H1 (cell line): Measurements from ENCODE around the gene ANO6. TPM values are rescaled to one million over a fixed set of nuclear protein-coding genes. Genes with fewer than 3 reads are reported as not detected.

Experiments
- ASH2L ChIP-seq: fragments of 200-600, 300-600 bp; sonication (generic); IDR thresholded peaks from one replicate; pipeline ENCODE4 v1.7.1; 2017; ENCODE audit warnings: low read length
- CBX5 ChIP-seq: fragments of 300-800, 300-1000 bp; sonication (generic); IDR thresholded peaks from 2 replicates; pipeline ENCODE4 v1.7.1; 2016; ENCODE audit warnings: antibody characterized with exemption, low read length, low read depth
- CEBPB ChIP-seq: IDR thresholded peaks from 2 replicates; pipeline ENCODE4 v1.6.1; 2012; ENCODE audit warnings: low read depth, low read length
- CTBP2 ChIP-seq: IDR thresholded peaks from 2 replicates; pipeline ENCODE4 v1.7.0; 2011; ENCODE audit warnings: borderline replicate concordance, mild to moderate bottlenecking, moderate library complexity, mixed read lengths, low read length; ENCODE audit not compliant: insufficient read depth, insufficient read length
- GABPA ChIP-seq: IDR thresholded peaks from 2 replicates; pipeline ENCODE4 v1.6.1; 2011; ENCODE audit warnings: mild to moderate bottlenecking, low read length, moderate library complexity, borderline replicate concordance; ENCODE audit not compliant: insufficient read depth
- HDAC2 ChIP-seq, 2 experiments: fragments of 300-600 bp in 1 of 2; sonication (generic) in 1 of 2; IDR thresholded peaks; 2 replicates each; pipeline ENCODE4 v1.6.1; 2011 to 2012; ENCODE audit warnings: low read depth in 2 of 2, low read length in 2 of 2, mild to moderate bottlenecking in 2 of 2, moderate library complexity in 2 of 2, borderline replicate concordance in 1 of 2, inconsistent platforms in 1 of 2
- HDAC6 ChIP-seq: IDR thresholded peaks from one replicate; pipeline ENCODE4 v1.7.1; 2012; ENCODE audit warnings: low read depth, mild to moderate bottlenecking, inconsistent platforms, low read length, moderate library complexity
- JUND ChIP-seq: IDR thresholded peaks from 2 replicates; pipeline ENCODE4 v1.6.1; 2011; ENCODE audit warnings: mild to moderate bottlenecking, improper control_type of control experiment, low read length
- KDM4A ChIP-seq: IDR thresholded peaks from one replicate; pipeline ENCODE4 v1.7.1; 2012; ENCODE audit warnings: low read depth, mild to moderate bottlenecking, moderate library complexity, low read length, inconsistent platforms; ENCODE audit not compliant: severe bottlenecking
- MAFK ChIP-seq: IDR thresholded peaks from 2 replicates; pipeline ENCODE4 v1.6.1; 2012; ENCODE audit warnings: low read depth, mild to moderate bottlenecking, improper control_type of control experiment, low read length
- RAD21 ChIP-seq, 2 experiments: IDR thresholded peaks in 1 of 2; conservative IDR thresholded peaks in 1 of 2; 2 replicates each; pipeline ENCODE4 v1.6.1; 2011; ENCODE audit warnings: low read depth in 2 of 2, low read length in 2 of 2, improper control_type of control experiment in 1 of 2, inconsistent platforms in 1 of 2, mild to moderate bottlenecking in 1 of 2, moderate library complexity in 1 of 2
- RBBP5 ChIP-seq: IDR thresholded peaks from 2 replicates; pipeline ENCODE4 v1.7.1; 2012; ENCODE audit warnings: low read depth, mild to moderate bottlenecking, inconsistent platforms, low read length, moderate library complexity, borderline replicate concordance
- RNF2 ChIP-seq: fragments of 200-900, 300-1000 bp; sonication (generic); IDR thresholded peaks from 2 replicates; pipeline ENCODE4 v1.7.1; 2016; ENCODE audit warnings: borderline replicate concordance, low read depth, mild to moderate bottlenecking, antibody characterized with exemption, low read length; ENCODE audit not compliant: poor library complexity, severe bottlenecking; ENCODE audit errors: missing control alignments
- RXRA ChIP-seq: IDR thresholded peaks from 2 replicates; pipeline ENCODE4 v1.6.1; 2011; ENCODE audit warnings: low read depth, mild to moderate bottlenecking, low read length, moderate library complexity; ENCODE audit not compliant: insufficient read depth
- SIN3A ChIP-seq, 2 experiments: IDR thresholded peaks in 1 of 2; conservative IDR thresholded peaks in 1 of 2; 2 replicates each; pipeline ENCODE4 v1.6.1; 2011 to 2012; ENCODE audit warnings: low read length in 2 of 2, improper control_type of control experiment in 1 of 2, low read depth in 1 of 2, mild to moderate bottlenecking in 1 of 2
- SIX5 ChIP-seq: IDR thresholded peaks from 2 replicates; pipeline ENCODE4 v1.6.1; 2011; ENCODE audit warnings: mild to moderate bottlenecking, low read depth, low read length
- SP1 ChIP-seq: IDR thresholded peaks from 2 replicates; pipeline ENCODE4 v1.6.1; 2011; ENCODE audit warnings: low read depth, low read length
- SP4 ChIP-seq: IDR thresholded peaks from 2 replicates; pipeline ENCODE4 v1.6.1; 2012; ENCODE audit warnings: low read length, inconsistent platforms
- TEAD4 ChIP-seq: IDR thresholded peaks from 2 replicates; pipeline ENCODE4 v1.6.1; 2012; ENCODE audit warnings: low read depth, low read length, inconsistent platforms, mixed read lengths
- polyA plus RNA-seq, 7 experiments: library from polyadenylated mRNA; depleted of rRNA in 3 of 7; stranded (reverse) in 5 of 7; unstranded in 2 of 7; fragments of >200 nt in 5 of 7; fragments of 200-250 nt in 2 of 7; gene quantifications; 1 replicate in 5 of 7; 2 replicates in 1 of 7; 4 replicates in 1 of 7; pipeline versions ENCODE4 v1.2.1 to v1.2.3, GENCODE V29; 2011 to 2013; ENCODE audit warnings: missing spikeins in 2 of 7, mixed read lengths in 2 of 7
- total RNA-seq: library from RNA; stranded (reverse); fragmentation: NEBNext Ultra II Directional; extraction: Animal tissue kit (Norgen Biotek cat#: 25700); gene quantifications from 2 replicates; pipeline ENCODE4 v1.2.1, GENCODE V29; 2021
- TF ChIP-seq, protein P1 (sequence below), 3 experiments: IDR thresholded peaks; 1 replicate in 2 of 3; 2 replicates in 1 of 3; pipeline versions ENCODE4 v1.5.1 to v1.6.1; 2011; ENCODE audit warnings: low read length in 3 of 3, mild to moderate bottlenecking in 3 of 3, inconsistent platforms in 2 of 3, low read depth in 1 of 3, moderate library complexity in 1 of 3; ENCODE audit not compliant: insufficient read depth in 1 of 3; ENCODE audit errors: control extremely low read depth in 1 of 3

ANO6 gene
- total and polyA plus RNA-seq, 2 of the 8 experiments (the other 6 are each of a cell fraction or from before 2014, with no cell fraction given), result 15.1 to 39.7 TPM

DNA sequence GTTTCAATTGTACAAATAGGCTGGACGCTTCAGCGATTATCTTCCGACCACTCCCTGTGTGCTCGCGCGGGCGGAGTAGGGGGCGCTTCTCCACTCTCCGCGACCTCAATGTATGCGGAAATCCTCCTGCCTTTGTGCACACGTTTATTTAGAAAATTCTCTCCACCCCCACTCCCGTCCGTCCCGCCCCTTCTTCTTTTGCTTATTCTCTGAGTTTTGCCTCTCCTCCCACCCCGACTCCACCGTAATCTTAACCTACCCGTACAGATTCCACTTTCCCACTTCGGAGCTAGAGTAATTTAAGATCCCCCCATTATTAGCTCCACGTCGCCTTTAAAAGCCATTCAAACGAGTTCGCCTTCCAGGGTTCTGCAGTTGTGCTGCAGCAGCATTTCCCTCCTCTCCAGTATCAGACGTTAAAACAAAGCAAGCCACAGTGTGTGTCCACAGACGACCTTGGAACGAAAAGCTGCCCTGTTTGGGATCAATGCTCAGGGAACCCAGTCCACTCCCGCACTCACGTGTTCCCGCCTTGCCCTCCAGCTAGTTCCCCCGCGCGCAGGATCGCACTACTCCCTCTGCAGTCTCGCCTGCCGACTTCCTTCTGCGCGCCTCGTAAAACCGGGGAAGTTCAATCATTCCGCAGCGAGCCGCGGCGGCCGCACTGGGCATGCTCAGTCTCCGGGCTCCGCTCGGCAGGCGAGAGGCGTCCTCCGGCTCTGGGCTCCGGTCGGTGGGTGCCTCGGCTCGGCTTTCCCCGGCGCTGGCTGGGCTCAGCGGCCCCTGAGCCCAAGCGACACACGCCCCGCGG, at the start of gene ANO6 (continued):
- no peak for TF ChIP-seq RNF2
- TF ChIP-seq CBX5, result no peak
- TF ChIP-seq KDM4A, result peak; percentile 39
- TF ChIP-seq HDAC6, result no peak
- TF ChIP-seq SP4, result no peak
- TF ChIP-seq JUND, result no peak
- TF ChIP-seq HDAC2 (IDR thresholded peaks at IDR 0.05; ENCODE audit: borderline replicate concordance in 1 of 2, low read depth in 2 of 2, low read length in 2 of 2), result peak in 1 of 2 experiments; percentile 16; a peak in 1 of 4 replicates
- peak; percentile 37 for TF ChIP-seq ASH2L
- TF ChIP-seq CEBPB, result no peak
- TF ChIP-seq TEAD4, result no peak
- TF ChIP-seq GABPA, result no peak
- TF ChIP-seq CTBP2, result no peak
- TF ChIP-seq RAD21 (IDR thresholded peaks at IDR 0.05 in 1 of 2, conservative IDR thresholded peaks at IDR 0.05 in 1 of 2; ENCODE audit: low read depth in 2 of 2, low read length in 2 of 2), result 0 out of 4 replicates have a peak, but pooled peaks of 1 of the 2 experiments have one; percentile 7
- no peak for TF ChIP-seq MAFK
- TF ChIP-seq SIX5, result no peak
- TF ChIP-seq RBBP5, result peak; percentile 96
- no peak for TF ChIP-seq RXRA
- TF ChIP-seq SP1, result no peak
- TF ChIP-seq, protein P1, sequence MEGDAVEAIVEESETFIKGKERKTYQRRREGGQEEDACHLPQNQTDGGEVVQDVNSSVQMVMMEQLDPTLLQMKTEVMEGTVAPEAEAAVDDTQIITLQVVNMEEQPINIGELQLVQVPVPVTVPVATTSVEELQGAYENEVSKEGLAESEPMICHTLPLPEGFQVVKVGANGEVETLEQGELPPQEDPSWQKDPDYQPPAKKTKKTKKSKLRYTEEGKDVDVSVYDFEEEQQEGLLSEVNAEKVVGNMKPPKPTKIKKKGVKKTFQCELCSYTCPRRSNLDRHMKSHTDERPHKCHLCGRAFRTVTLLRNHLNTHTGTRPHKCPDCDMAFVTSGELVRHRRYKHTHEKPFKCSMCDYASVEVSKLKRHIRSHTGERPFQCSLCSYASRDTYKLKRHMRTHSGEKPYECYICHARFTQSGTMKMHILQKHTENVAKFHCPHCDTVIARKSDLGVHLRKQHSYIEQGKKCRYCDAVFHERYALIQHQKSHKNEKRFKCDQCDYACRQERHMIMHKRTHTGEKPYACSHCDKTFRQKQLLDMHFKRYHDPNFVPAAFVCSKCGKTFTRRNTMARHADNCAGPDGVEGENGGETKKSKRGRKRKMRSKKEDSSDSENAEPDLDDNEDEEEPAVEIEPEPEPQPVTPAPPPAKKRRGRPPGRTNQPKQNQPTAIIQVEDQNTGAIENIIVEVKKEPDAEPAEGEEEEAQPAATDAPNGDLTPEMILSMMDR (IDR thresholded peaks at IDR 0.05; ENCODE audit: control extremely low read depth in 1 of 3, insufficient read depth in 1 of 3, low read depth in 1 of 3, low read length in 3 of 3), result peak in 1 of 3 experiments; percentile 4; a peak in 1 of 4 replicates
- TF ChIP-seq SIN3A (conservative IDR thresholded peaks at IDR 0.05 in 1 of 2, IDR thresholded peaks at IDR 0.05 in 1 of 2; ENCODE audit: low read depth in 1 of 2, low read length in 2 of 2), result peak in 1 of 2 experiments; percentile 38; a peak in 1 of 4 replicates
